ENCODE measurements around the gene CCR6.

CCR6 gene

DNA sequence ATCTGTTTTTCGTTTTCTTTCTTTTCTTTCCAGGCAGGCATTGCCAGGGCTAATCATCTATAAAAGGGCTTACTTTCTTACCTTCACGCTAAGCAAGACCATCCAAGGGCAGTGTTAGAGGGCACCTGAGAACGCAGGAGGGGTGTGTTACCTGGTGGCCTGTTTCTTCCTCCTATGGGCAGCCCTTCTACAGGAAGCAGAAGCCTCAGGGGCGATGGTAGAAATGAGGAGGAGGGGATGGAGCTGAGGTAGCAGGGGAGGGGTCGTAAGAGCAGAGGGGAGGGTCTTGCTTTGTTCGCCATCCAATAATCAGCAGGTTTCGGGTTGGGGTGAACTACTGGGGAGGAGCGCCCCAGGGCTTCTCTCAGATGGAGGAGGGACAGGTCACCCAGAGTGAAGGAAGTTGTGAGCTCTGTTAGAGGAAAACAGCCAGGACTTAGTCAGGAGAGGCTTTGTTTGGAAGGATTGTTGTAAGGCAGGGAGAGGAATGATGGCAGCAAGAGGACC lies 1.5 kb upstream of the CCR6 start:
- no peak for DNase-seq

DNA sequence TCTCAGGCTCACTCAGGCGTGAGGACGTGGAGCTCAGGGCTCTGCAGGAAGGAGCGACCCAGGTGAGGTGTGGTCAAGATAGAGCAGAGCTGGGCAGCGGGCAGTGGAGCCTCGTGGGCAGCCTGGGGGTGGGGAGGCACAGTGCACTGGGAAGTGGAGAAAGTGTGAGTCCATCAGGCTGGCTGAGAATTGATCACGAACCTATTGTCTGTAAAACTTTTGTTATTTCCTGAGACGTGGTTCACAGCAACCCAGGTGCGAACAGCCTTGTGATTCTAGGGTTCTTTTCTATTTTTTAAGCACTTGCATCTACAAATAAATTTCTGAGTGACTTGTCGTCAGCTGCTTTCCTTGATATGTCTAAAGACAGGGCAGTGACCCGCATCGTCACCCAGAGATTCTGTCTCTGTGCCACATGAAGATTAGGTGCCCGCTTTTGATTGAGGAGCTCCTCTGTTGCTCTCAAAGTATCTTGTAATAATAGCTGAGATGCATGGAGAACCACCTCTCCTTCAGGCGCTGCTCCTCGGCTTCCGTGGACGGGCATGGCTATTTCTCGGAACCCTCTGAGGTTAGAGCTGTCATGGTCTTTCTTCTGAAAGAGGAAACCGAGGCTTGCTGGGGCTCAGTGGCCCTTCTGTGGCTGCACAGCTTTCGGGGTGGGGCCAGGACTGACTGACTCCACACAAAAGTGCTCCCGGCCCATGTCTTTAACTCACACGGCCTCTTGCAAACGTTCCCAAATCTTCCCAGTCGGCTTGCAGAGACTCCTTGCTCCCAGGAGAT lies 662 bp upstream of the CCR6 start:
- DNase-seq = no peak

DNA sequence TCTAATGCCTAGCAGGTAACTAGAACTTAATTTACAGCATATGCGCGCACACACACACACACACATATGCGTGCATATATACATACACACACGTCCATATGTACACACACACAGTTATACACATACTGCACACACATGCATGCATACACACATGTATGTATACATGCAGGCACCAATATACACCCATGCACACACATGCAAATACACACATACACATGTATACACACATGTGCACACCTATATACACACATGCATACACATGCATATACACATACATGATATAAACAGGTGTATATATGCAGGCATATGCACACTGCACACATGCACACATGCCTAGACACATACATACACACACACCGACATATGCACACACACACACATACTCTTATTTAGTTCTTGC lies 1.9 kb downstream of the CCR6 start:
- DNase-seq = no peak

DNA sequence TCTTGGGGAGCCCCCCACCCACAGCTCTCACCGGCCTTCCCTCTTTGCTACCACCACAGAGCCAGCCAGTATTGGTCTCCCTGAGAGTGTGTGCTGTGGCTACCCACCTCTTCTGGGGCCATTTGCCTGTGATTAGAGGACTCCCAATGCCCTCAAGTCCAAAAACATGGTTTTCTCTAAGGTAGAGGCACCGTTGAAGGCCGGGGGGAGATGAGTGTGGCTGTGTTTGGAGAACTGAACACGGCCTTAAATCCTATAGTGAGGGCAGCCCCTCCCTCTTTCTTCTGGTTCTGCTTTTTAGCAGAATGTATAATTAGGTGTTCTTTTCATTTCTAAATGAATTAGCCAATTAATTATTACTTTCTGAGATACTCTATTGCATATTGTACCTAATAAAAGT lies 2.5 kb downstream of the CCR6 start:
- DNase-seq = no peak

DNA sequence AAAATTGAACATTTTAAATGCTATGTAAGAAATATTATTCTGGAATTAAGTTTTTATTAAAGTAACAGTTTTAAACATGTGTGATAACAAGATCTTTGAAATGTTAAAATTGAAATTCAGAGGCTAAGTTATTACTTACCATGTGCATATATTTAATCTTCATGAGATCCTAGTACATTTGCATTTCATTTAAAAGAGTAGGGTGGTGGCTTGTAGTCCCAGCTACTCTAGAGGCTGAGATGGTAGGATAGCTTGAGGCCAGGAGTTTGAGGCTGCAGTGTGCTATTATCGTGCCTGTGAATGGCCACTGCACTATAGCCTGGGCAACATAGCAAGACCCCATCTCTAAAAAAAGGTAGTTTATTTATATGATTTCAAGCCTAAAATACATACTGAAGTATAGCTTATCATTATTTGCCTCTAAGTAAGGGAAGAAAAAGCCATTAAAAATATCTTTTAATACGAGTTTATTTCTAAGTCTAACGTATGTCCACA lies 3.0 kb downstream of the CCR6 start:
- DNase-seq = no peak

DNA sequence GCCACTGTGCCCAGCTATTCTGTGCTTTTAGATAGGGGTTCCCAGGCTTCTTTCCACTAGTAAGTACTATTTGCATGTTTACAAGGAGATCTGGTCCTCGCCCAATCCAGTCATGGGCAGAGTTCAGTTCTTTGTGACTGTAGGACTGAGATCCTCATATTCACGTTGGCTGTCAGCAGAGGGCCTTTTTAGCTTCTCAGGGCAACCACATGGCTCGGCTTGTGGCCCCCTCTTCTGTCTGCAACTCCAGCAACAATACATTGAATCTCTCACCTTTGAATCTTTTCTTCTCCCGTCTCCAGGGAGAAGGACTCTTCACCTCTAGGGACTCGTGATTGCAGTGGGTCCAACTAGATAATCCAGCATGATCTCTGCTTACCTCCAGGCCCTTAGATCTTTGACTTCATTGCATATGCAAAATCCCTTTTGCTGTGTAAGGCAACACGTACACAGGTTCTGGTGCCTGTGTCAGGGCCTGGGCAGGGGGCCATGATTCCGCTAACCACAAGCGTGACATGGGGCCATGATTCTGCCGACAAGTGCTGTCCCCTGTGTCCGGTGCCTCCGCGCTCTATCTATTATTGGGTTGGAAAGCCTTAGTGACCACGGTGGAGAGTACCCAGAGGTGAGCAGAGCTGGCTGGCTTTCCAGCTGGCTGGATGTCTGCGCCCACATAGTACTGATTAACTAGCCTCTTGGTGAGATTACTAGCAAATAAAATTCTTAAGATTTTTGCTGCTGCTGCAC lies 5.1 kb downstream of the CCR6 start:
- no peak for DNase-seq

DNA sequence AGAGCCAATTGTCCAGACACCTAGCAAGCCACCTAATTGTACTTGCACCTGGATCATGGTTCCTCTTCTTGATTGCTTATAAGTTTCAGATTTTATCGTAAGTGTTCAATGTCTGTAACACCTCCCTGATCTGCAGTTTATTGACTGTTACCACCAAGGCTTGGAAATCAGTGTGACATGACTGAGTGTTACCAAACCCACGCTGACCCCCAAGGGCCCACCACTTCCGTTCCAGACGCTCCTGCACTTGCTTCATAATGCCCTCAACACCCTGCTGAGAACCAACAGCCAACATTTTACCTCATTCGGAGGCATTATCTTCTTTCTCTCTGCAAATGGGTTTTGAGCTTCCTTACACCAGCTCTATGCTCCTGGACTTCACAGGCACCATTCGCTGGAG lies 6.3 kb downstream of the CCR6 start:
- DNase-seq = no peak

DNA sequence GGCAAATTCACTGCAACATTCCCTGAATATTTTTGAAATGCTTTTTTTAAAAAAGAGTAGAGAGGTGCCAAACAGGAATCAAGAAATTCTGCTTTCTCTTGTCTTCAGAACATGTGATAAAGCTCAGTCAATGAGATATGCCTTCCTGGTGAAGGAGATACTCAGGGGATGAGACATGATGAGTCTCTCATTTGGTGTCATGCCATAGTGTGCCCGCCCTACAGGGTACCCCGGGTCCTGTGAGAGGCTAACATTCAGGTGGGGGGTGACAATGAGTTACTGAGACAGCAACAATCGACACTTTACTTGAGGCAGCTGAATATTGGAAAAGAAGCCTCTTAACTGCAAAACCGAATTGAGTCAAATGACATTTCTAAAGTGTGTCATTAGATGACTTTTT lies 6.7 kb downstream of the CCR6 start:
- no peak for DNase-seq

DNA sequence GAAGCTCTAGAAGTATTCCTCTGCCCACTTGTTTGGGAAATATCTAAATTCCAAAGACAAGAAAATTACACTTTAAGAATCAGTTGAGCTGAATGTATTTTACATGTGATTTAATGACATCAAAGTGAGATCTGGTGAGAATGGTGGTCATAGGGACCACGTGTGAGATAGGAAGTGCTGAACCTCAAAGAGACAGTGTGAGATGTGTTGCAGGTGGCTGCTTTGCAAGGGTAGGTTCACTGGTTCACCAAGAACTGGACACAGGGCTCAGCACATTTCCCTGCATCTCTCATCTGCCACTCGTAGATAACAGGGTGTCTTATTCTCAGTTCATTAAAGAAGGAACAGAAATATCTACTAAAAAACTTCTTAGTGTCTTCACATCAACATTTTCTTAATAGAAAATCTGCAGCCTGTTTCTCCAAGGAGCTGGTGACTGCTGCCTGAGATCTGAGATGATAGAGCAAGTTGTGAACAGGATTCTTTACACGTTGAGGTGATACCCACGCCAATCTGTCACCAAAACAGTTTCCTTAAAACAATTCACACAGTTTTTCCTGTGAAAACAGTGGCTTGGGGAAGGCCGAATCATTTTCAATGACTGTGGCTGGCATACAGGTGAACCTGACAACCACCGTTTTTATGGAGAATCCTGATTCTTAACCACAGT lies 7.2 kb downstream of the CCR6 start:
- no peak for DNase-seq

DNA sequence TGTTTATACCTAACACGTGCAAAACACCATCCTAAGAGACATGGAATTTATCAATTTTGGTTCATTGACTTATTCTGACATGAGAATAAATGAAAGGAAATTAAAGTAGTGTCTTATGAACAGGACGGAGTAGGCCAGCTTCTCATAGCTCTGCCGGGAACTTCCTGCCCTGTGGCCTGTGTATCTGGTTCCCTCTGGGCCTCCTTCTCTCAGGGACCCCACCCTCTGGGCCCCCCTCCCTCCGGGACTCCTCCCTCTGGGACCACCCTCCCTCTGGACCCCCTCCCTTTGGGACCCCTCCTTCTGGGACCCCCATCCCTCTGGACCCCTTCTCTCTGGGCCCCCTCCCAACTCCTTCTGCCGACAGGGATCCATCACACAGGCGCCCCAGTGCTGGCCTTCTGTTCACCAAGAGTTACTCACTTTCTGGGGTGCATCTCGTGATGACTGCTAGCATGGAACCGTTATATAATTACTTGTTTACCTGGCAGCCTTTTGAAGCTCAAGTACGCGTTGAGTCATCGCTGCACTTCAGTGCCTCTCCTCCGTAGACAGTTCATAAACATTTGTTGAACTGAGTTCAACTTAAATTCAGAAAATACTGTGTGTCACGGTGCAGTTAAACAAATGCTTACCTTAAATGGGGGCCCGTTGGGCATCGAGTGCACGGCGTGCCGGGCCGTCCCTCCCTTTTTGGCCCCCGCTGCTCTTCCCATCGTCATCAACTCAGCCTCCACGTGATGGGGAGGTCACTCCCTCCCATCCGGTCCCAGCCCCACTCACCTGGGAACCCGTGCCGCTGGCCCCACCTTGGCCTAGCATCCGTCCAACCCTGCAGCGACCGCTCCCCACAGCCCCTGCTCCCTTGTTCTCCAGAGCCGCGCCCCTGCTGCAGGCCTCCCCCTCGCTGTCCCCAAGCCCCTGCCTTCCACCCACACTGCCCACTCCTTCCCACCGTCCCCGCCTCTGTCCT lies 8.1 kb downstream of the CCR6 start:
- no peak for DNase-seq

DNA sequence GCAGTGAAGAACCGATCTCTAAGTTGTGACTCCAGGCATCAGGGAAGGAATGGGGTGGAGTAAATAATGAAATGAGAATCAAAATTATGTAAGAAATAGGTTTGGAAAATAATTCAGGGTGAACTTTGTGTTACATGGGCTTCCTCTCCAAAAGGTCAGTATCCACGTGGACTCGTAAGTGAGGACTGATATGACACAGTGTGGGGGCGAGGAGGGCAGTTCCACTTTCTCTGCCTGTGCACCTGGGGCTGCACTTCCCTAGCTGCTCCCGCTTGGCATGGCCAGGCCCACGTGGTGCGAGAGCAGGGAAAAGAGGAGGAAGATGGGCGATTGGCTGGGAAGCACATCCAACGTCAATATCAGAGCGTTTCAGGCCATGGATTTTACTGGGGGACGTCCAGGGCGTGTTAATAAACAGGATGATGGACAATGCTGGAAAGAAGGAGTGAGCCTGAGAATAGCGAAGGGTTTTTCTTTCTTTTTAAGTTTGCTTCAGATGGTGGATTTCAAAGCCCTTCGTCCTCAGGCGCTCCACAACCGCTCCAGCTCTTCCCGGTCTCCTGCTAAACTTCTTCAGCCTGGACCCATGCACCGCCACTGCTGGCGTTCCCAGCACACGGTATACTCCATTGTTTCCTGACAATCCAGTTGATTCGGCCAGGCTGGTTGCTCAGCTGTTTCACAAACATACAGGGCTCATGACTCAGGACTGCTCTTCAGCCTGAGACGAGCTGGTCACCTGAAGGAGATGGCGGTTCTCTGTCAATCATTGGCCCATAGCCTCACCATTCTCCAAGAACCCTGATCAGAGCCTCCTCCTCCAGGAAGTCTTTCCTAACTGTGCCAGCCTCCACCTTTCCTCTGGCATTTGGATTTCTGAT lies 11.8 kb downstream of the CCR6 start:
- no peak for DNase-seq

DNA sequence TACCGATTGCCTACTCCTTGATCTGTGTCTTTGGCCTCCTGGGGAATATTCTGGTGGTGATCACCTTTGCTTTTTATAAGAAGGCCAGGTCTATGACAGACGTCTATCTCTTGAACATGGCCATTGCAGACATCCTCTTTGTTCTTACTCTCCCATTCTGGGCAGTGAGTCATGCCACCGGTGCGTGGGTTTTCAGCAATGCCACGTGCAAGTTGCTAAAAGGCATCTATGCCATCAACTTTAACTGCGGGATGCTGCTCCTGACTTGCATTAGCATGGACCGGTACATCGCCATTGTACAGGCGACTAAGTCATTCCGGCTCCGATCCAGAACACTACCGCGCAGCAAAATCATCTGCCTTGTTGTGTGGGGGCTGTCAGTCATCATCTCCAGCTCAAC lies 13.5 kb downstream of the CCR6 start:
- DNase-seq = no peak

DNA sequence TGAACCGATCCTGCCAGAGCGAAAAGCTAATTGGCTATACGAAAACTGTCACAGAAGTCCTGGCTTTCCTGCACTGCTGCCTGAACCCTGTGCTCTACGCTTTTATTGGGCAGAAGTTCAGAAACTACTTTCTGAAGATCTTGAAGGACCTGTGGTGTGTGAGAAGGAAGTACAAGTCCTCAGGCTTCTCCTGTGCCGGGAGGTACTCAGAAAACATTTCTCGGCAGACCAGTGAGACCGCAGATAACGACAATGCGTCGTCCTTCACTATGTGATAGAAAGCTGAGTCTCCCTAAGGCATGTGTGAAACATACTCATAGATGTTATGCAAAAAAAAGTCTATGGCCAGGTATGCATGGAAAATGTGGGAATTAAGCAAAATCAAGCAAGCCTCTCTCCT lies 14.2 kb downstream of the CCR6 start:
- DNase-seq = no peak

DNA sequence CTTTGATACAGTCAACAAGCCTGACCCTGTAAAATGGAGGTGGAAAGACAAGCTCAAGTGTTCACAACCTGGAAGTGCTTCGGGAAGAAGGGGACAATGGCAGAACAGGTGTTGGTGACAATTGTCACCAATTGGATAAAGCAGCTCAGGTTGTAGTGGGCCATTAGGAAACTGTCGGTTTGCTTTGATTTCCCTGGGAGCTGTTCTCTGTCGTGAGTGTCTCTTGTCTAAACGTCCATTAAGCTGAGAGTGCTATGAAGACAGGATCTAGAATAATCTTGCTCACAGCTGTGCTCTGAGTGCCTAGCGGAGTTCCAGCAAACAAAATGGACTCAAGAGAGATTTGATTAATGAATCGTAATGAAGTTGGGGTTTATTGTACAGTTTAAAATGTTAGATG lies 15.0 kb downstream of the CCR6 start:
- no peak for DNase-seq

DNA sequence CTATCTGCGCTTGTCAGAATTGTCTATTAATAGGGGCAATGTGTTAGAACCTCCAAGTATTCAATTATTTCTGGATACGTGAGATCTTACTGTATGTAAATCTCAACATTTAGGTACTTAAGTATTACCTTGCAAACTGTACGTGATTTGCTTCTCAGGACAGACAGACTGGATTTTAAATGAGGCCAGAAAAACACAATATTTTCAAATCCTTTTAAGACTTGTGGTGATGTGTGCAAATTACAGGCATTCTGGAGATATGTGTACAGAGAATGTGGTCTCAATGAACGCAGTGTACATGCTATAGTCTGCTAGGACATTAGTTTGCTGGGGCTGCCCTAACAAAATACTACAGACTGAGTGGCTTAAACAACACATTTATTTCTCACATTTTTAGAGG lies 16.9 kb downstream of the CCR6 start:
- DNase-seq = no peak

DNA sequence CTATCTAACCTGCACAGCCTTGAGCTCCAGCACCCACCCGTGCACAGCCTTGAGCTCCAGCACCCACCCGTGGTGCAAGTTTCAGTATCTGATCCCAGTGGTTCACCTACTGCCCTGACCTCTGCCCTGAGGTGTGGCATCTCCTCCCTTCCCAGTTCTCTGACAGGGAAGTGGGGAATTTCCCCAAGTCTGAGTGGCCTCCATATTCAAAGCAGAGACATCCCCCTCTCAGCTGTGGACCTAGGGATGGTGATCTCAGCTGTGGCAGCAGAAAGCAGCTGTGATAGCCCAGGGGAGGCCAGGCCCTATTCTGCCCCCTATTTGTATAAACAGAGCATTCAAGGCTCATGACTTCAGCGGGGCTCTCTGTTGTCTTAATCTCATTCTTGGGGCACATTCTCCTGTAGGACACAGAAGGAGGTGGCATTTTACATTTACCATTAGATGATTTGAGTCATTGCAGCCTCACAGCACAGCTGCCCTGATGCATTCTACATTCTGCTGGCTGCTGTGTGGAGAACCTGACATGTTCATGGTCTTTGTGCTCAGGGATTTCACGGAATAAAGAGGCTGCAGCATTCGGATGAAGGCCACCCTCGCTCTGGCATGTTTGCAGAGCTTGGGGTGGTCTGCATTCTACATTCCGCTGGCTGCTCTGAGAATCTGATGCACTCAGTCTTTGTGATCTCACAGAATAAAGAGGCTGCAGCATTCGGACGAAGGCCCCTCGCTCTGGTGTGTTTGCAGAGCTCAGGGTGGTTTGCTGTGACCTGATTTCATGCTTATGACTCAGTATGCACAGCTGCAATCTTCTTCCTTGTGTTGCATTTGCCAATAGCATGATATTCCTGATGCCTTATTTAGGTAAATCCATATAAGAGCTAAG lies 17.9 kb downstream of the CCR6 start:
- DNase-seq = no peak

DNA sequence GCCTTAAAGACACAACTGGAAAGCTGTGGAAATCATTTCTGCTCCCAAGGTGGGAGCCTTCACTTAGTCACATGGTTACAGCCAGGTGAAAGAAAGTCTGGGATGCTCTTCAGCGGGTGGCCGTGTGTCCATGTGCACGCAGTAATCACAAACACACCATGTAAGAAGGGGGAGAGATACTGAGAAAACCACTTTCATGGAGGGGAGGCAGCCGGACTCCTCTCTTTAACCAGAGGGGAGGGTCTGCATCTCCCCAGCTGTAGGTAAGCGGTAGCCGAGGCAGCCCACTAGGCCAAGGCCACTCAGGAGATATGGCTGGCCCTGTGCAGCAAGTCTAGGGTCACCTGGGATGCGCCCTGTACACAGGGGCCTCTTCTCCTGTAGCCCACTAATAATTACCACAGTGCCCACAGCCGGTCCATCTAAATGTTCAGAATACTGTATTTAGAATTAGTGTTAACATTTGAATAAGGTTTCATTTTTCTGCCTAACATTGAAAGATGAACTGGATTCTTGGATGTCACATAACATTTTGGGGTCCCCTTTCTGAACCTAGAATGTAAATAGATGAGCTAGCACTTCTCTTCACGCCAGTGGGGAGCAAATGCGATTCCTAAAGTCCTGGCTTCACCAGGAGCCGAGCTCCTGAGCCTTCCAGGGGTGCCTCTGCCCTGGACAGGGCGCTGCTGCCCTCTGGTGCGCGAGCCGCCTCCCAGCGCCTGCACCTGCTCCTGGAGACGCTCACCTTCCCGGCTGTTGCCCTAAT lies 19.0 kb downstream of the CCR6 start:
- DNase-seq = peak; percentile 8

DNA sequence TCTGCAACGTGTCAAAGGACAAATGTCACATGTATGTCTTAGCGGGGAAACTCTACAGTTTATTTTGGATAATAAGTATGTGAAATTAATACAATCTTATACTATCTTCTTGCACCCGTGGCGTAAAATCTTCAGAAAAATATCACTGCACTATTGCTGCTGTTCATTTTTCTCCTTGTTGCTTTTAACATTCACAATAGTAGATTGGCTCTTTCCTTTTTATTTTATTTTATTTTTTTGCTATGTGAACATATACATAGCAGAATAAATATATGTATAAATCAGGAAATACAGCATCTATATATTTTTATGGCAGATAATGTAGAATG lies 19.5 kb downstream of the CCR6 start:
- DNase-seq = no peak

DNA sequence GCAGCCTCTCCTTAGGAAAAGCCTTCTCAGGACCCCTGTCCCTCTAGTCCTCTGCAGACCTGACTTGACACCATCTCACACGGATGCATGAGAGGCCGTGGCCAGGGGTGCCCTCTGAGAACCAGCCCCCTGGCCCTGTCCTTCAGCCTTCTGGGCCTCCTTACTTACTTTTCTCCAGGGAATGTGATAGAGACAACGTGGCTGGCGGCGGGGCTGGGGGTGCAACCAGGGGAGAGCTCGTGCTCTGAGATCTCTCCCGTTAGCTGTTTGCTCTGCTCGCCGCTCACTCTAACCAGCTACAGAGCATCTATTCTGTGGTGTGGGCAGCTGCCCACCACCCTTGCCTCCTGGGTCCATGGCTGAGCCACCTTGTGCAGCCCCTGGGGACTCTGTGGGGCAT lies 20.1 kb downstream of the CCR6 start:
- DNase-seq = no peak

DNA sequence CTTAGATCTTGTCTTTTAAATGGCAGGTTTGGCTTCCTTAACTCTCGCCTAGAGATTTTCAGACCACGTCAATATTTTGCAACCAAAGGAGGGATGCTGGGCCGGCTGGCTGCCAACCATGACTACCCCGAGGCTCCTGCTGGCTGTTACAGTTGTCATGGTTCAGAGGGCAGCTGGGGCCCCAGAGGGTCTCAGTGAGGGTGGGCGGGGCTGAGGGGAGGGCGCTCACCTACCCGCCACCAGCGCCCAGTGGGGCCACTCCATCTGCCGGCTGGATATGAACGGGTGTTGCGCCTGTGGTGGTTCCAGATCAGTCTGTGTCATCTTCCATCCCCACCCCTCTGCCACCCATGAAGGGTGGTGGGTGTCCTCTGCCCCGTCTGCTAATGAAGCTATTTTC lies 22.6 kb downstream of the CCR6 start:
- no peak for DNase-seq
